ENCODE data around the gene LRRC37A3. TPM values are rescaled to one million over a fixed set of nuclear protein-coding genes. Genes with fewer than 3 reads are reported as not detected.

Gene LRRC37A3
- total and polyA plus RNA-seq, 2 of the 13 experiments (the other 11 are each of a cell fraction or from before 2014, with no cell fraction given): 0.62 to 1.1 TPM

DNA sequence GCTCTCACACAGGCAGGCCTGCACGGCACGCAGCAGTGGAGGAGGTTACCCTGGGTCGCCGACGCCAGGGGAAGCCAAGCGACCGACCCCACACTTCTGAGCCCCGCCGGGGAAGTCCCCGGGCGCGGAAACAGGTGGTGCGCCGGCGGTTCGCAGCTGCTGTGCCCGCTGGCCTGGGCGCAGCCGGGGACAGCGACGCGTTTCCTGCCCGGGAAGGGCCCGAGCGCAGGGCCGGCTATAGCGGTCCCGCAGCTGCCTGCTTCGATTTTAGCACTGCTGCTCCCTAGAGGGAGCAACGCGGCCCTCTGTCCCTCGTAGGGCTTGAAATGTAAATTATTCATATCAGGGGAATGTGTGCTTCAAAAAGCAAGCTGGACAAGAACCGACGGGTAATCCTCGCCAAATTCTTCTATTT, 46.6 kb upstream of the LRRC37A3 start (continued):
- TF ChIP-seq, protein P1, sequence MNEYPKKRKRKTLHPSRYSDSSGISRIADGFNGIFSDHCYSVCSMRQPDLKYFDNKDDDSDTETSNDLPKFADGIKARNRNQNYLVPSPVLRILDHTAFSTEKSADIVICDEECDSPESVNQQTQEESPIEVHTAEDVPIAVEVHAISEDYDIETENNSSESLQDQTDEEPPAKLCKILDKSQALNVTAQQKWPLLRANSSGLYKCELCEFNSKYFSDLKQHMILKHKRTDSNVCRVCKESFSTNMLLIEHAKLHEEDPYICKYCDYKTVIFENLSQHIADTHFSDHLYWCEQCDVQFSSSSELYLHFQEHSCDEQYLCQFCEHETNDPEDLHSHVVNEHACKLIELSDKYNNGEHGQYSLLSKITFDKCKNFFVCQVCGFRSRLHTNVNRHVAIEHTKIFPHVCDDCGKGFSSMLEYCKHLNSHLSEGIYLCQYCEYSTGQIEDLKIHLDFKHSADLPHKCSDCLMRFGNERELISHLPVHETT (CRISPR knock-in tag; conservative IDR thresholded peaks at IDR 0.05): peak; percentile 77; the same call in 1 of the 2 replicates
- TF ChIP-seq KDM2A (CRISPR knock-in tag; IDR thresholded peaks at IDR 0.05; ENCODE audit: borderline replicate concordance, low read depth): peak; percentile 92
- peak; percentile 97; the same call in 1 of the 2 replicates for TF ChIP-seq ZNF766 (CRISPR knock-in tag; IDR thresholded peaks at IDR 0.05; ENCODE audit: borderline replicate concordance)
- peak; percentile 95 for TF ChIP-seq MTF1 (CRISPR knock-in tag; IDR thresholded peaks at IDR 0.05)
- TF ChIP-seq, protein P2, sequence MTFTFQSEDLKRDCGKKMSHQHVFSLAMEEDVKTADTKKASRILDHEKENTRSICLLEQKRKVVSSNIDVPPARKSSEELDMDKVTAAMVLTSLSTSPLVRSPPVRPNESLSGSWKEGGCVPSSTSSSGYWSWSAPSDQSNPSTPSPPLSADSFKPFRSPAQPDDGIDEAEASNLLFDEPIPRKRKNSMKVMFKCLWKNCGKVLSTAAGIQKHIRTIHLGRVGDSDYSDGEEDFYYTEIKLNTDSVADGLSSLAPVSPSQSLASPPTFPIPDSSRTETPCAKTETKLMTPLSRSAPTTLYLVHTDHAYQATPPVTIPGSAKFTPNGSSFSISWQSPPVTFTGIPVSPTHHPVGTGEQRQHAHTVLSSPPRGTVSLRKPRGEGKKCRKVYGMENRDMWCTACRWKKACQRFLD (CRISPR knock-in tag; IDR thresholded peaks at IDR 0.05; ENCODE audit: borderline replicate concordance): peak; percentile 99
- peak; percentile 80 for TF ChIP-seq CBFB (CRISPR knock-in tag; IDR thresholded peaks at IDR 0.05)
- peak; percentile 91; the same call in 1 of the 2 replicates for TF ChIP-seq ZNF138 (CRISPR knock-in tag; IDR thresholded peaks at IDR 0.05; ENCODE audit: low read depth)
- peak; percentile 95 for TF ChIP-seq ZSCAN12 (CRISPR knock-in tag; IDR thresholded peaks at IDR 0.05)
- peak; percentile 98 for TF ChIP-seq ZNF446 (CRISPR knock-in tag; IDR thresholded peaks at IDR 0.05)
- peak; percentile 53 for TF ChIP-seq MED1 (CRISPR knock-in tag; IDR thresholded peaks at IDR 0.05)
- peak; percentile 81; the same call in 1 of the 2 replicates for TF ChIP-seq KAT7 (CRISPR knock-in tag; IDR thresholded peaks at IDR 0.05; ENCODE audit: borderline replicate concordance)
- peak; percentile 91; the same call in 1 of the 2 replicates for TF ChIP-seq NFATC3 (CRISPR knock-in tag; IDR thresholded peaks at IDR 0.05)
- TF ChIP-seq, protein P3, sequence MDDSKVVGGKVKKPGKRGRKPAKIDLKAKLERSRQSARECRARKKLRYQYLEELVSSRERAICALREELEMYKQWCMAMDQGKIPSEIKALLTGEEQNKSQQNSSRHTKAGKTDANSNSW (CRISPR knock-in tag; IDR thresholded peaks at IDR 0.05; ENCODE audit: borderline replicate concordance): peak; percentile 89; the same call in 1 of the 2 replicates
- peak; percentile 99 for TF ChIP-seq KDM5B (CRISPR knock-in tag; IDR thresholded peaks at IDR 0.05; ENCODE audit: borderline replicate concordance)
- peak; percentile 98 for TF ChIP-seq KLF15 (CRISPR knock-in tag; IDR thresholded peaks at IDR 0.05; ENCODE audit: borderline replicate concordance)
- 0 out of 2 replicates have a peak, but pooled peaks have one; percentile 62 for TF ChIP-seq ESRRA (CRISPR knock-in tag; IDR thresholded peaks at IDR 0.05; ENCODE audit: low read depth)
- TF ChIP-seq, protein P4, sequence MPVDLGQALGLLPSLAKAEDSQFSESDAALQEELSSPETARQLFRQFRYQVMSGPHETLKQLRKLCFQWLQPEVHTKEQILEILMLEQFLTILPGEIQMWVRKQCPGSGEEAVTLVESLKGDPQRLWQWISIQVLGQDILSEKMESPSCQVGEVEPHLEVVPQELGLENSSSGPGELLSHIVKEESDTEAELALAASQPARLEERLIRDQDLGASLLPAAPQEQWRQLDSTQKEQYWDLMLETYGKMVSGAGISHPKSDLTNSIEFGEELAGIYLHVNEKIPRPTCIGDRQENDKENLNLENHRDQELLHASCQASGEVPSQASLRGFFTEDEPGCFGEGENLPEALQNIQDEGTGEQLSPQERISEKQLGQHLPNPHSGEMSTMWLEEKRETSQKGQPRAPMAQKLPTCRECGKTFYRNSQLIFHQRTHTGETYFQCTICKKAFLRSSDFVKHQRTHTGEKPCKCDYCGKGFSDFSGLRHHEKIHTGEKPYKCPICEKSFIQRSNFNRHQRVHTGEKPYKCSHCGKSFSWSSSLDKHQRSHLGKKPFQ (CRISPR knock-in tag; IDR thresholded peaks at IDR 0.05; ENCODE audit: insufficient replicate concordance): peak; percentile 94
- peak; percentile 95 for TF ChIP-seq EED (CRISPR knock-in tag; IDR thresholded peaks at IDR 0.05)
- peak; percentile 98 for TF ChIP-seq ZNF563 (CRISPR knock-in tag; IDR thresholded peaks at IDR 0.05)
- TF ChIP-seq ADNP (CRISPR knock-in tag; IDR thresholded peaks at IDR 0.05): peak; percentile 64; the same call in 1 of the 2 replicates
- peak; percentile 83; the same call in 1 of the 2 replicates for TF ChIP-seq GFI1 (CRISPR knock-in tag; IDR thresholded peaks at IDR 0.05; ENCODE audit: borderline replicate concordance)
- TF ChIP-seq, protein P5, sequence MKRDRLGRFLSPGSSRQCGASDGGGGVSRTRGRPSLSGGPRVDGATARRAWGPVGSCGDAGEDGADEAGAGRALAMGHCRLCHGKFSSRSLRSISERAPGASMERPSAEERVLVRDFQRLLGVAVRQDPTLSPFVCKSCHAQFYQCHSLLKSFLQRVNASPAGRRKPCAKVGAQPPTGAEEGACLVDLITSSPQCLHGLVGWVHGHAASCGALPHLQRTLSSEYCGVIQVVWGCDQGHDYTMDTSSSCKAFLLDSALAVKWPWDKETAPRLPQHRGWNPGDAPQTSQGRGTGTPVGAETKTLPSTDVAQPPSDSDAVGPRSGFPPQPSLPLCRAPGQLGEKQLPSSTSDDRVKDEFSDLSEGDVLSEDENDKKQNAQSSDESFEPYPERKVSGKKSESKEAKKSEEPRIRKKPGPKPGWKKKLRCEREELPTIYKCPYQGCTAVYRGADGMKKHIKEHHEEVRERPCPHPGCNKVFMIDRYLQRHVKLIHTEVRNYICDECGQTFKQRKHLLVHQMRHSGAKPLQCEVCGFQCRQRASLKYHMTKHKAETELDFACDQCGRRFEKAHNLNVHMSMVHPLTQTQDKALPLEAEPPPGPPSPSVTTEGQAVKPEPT (CRISPR knock-in tag; IDR thresholded peaks at IDR 0.05; ENCODE audit: low read depth): peak; percentile 94; the same call in 1 of the 2 replicates

All from HepG2 (cell line).